Fibroblast of skin of left quadriceps (primary cell): ENCODE results near the gene TRHDE.

Source experiments
- DNase-seq, 2 experiments: peaks; one replicate each; pipeline ENCODE4 v3.0.0-alpha.2; 2013; ENCODE audit warnings: low read depth in 2 of 2

TRHDE gene

GRCh38 chr12:72444125-72444524 lies 172.0 kb downstream of the TRHDE start:
- DNase-seq: no peak

DNA sequence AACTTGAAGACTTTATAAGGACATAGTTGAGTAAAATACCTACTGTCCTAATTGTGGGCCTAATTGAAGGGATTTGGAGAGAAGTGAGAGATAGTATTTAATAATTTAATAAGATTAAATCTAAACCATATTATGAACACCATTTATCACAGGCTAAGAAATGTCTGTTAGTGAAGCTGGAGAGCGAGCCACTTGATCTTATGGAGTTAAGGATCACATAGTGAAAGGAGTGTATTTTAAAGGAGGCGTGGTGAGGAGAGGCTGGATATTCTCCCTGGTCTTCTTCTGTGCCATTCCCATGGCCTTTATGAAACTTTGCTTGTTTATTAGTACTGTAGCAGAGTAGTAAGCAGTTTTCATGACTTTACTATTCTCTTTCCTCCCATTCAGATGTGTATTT lies 172.4 kb downstream of the TRHDE start:
- no peak for DNase-seq

DNA sequence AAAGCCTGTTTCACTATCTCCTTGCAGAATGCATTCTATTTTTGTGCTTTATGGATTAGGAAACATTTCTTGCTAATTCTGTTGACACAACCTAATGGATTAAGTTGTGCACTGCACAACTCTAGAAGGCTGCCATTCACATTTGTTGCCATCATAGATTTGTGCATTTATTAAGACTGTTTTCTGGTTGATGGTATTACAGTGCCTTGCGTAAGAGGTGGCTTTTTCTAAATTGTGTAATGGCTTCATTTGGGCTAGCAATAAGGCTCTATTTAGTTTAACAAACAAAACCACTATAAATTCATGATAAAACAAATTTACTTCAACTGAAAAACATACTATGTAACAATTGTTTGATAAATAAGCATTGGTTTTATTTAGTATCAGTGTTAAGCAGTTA lies 175.9 kb downstream of the TRHDE start:
- DNase-seq: no peak

DNA sequence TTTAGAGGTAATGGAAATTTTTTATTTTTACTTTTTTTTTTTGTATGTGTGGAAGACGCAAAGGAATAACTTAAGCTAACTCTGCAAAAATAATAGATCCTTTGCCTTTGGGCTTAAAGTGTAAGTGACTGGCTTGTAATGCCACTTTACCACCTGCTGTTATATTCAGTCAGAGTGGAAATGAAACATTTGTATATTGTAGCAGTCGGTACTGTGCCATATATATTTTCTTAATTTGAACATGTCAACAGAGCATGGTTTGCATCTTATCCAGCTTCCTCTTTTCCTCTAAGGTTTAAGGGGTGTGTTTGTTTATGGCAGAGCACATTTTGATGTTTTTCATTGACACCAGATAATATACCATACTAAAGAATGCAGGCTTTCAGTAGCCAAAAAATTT lies 176.6 kb downstream of the TRHDE start:
- DNase-seq: no peak

- no peak for DNase-seq
Measured at GRCh38 chr12:72453066-72453465, 180.9 kb downstream of the TRHDE start.

GRCh38 chr12:72453550-72453949 lies 181.4 kb downstream of the TRHDE start:
- DNase-seq: no peak

DNA sequence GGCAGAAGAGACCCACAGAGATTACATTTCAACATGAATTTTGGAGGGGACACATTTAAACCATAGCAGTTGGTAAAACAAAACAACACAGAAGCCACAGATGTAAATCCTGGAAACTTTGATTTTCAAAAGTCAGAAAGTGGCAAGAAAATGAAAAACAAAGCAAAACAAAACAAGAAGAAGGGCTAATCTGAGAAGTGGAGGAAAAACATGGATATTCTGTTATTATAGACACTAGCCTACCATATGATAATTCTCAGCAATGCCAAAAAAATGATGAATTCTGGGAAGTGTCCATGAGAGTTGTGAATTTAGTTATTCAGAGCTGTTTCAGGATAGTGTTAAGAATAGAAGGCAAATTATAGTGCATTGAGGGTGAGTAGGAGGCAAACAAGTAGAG lies 192.3 kb downstream of the TRHDE start:
- DNase-seq: no peak

- DNase-seq: no peak
Measured at GRCh38 chr12:72465155-72465554, 193.0 kb downstream of the TRHDE start.

GRCh38 chr12:72465940-72466630 lies 193.9 kb downstream of the TRHDE start:
- no peak for DNase-seq

DNA sequence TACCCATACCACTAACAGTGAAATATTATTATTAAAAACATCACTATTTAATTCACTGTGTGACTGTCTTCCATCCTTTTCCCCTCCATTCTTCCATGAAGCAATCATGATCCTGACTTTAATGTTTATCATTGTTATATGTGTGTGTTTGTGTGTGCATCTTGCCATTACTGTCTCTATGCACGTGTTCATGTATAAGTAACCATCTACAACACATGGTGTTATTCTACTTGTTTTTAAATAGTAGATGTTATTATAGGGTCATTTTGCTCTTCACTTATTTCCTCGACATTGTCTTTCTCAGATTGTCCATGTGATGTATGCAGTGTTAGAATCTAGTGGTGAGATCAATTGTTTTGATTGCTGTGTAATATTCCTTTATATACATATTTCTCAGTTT lies 195.8 kb downstream of the TRHDE start:
- DNase-seq: no peak

DNA sequence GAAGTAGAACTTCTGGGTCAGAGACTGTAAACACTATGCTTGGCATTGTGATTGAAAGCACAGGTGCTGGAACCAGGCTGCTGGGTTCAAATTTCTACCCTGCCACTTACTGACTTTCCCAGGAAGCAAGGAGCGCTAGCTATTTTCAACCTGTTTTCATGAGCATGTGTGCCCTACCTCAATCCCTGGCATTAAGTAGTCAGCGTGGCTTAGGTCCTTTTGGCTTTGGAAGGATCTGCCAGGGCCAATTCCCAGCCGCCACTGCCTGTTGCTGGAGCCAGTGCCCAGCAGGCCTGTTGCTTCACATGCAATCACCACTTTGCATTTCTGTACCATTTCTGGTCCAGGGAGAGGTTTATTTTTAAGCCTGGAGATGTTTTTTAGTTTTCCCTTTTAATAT lies 196.3 kb downstream of the TRHDE start:
- DNase-seq: no peak

DNA sequence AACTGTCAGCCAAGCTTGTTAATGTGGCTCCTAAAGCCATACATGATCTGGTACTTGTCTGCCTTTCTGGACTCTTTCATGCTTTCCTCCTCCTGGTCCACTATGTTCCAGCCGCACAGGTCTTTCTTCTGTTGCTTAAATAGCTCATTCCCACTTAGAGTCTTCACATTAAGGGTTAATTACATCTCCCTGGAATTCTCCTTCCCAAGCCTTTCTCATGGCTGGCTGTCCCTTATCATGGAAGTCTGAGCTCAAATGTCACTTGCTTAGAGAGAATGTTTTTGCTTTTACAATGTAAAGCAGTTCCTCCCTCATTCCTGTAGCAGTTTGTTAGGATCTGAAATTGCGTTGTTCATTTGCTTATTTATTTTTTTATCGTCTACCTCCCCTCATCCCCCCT lies 199.6 kb downstream of the TRHDE start:
- no peak for DNase-seq

- no peak for DNase-seq
Measured at GRCh38 chr12:72472350-72472749, 200.2 kb downstream of the TRHDE start.

DNA sequence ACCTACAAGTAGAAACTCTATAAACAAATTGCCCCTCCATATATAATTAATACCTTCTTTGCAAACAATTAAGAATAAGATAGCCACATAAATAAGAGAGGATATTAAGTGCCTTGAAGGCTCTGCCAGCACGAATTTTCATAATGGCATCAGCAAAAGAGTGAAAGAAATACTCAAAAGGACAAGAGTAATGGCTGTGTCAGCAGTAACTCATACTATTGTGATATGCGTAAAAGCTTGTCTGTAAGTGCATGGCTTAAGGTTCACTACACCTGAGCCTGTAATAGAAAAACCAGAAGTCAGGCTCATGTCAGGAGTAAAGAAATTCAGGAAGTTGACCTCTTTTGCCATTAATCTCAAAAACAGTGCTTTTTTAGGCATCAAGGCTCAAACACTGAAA lies 204.1 kb downstream of the TRHDE start:
- no peak for DNase-seq

DNA sequence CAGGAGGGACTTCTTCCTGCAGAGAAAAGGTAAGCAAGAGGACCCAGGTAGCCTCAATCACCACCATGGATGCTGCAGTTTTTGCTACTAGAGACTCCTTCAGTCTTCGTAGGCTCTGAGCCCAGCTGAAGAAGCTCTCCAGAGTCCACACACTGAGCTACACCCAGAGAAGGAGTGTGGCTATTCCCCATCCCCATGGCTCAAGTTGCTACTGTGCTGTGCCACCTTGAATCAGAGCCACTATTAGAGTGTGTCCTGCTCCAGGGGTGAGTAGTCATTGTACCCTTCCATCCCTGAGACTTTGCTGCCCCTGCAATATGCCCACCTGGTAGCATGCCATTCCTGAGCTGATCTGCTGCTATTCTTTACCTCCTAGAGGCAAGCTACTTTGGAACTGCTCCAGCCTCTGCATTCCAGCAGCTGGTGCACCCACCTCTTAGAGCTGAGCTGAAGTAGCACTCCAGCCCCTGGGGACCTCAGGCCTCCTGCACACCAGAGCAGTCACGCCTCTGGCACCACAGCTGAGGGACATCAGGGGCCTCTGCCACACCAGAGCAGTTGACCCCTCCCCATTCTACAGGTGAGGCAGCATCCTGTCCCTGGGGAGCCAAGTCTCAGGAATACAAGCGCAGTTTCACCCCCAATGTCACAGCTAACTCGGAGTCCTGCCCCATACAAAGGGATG lies 213.0 kb downstream of the TRHDE start:
- no peak for DNase-seq

- DNase-seq: peak in 1 of 2 experiments; percentile 7
Measured at GRCh38 chr12:72491426-72491825, 219.3 kb downstream of the TRHDE start.

DNA sequence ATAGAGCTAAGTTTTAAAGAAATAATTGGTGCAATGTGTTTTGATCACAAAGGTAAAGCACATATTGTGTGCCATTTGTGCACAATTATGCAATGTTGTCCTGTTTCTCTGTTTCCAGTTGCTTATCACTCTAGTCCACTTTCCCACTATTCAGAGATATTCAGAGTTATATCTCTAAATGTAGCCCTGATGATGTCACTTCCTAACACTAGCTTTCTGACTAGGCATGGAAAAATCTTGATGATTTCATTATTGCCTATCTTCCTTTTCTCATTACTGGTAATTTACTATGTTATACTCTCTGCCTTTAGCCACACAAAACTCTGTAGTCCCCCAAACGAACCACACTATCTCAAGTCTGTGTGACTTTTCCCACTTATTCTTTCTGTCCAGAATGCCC lies 221.2 kb downstream of the TRHDE start:
- no peak for DNase-seq

DNA sequence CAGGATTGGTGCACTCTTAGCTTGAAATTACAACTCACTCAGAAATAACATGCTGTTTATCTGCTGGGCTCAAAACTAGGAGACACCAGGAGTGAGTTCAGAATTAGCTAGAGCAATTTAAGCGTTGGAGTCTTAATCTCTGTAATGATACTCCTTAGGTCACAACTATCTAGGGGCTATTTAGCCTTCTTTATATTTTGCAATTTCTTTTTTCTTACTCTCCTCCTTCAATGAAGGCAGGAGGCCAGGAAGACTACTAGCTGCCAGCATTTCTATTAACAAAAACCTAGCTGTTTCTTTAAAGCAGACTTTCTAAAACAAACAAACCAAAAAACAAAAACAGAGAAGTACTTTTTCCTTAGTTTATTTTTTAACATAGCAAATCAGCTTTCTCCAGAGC lies 226.2 kb downstream of the TRHDE start:
- DNase-seq: no peak

DNA sequence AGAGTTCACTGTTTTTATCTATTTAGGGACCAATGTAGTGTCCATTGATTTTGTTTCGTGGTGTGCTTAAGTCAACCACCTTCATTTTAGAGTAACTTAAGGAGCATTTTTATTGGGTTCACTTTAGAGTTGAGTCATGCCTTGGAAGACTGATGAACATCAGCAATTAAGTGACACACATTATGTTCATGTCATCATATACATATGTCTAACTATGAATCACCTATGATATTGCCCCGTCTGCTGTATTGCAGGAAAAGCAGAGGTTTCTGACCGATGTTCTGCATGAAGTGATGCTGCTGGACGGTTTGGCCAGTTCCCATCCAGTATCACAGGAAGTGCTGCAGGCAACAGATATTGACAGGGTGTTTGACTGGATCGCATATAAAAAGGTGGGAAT lies 227.1 kb downstream of the TRHDE start:
- no peak for DNase-seq

DNA sequence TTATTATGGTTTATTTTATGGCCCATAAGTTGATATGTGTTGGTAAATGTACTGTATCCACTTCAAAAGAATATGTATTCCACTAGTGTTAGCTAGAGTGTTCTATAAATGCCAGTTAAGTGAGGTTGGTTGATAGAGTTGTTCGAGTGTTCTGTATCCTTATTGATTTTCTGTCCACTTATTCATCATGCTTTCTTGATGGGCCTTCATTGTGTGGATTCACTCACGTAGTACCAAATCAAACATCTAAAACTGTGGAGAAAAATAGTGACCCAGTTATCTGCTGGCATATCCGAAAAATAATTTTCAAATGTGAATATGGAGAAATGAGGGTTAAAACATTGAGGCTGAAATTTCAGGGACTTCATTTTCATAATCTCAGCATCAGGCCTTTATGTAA lies 230.4 kb downstream of the TRHDE start:
- DNase-seq: no peak

- no peak for DNase-seq
Measured at GRCh38 chr12:72505227-72505626, 233.1 kb downstream of the TRHDE start.

DNA sequence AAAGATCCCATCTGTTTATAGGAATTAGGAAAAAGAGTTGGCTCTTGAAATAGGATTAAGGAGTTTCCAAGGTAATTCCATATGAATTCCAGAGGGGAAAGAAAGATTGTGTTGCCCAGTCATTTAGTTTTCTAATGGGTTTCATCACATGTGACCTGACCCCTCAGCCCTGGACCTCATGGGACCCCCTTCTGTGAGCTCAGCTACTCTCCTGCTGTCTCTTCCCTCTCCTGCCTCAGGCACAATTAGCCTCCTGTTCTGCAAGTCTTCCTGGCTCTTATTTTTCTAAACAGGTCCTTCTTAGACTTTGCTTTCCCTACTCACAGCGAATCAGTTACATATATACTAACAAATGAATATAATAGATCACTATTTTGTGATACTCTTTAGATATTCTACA lies 237.7 kb downstream of the TRHDE start:
- no peak for DNase-seq

DNA sequence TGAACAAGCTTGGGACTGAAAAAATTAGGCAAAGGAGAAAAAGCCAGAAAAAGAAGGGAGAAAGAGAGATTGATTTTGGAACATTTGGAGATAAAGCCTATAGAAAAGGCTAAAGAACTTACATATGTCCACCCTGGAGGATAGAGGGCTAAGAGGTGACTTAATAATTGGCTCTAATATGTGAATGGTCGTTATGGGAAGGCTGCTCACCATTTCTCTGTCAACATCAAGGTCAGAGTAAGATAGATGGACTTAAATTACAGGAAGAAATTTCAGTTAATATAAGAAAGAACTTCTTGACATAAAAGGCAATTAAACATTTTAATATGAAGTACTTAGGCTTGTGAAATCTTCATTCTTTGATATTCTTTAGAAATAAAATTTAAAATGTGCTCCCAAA lies 238.6 kb downstream of the TRHDE start:
- DNase-seq: no peak

- DNase-seq: no peak
Measured at GRCh38 chr12:72511498-72511897, 239.3 kb downstream of the TRHDE start.
